ENCODE results near the gene CRIM1. TPM values are rescaled to one million over a fixed set of nuclear protein-coding genes. Genes with fewer than 3 reads are reported as not detected.

The CRIM1 gene
- total and polyA plus RNA-seq, 2 of the 8 experiments (the other 6 are each of a cell fraction or from before 2014, with no cell fraction given), result 9.4 to 28.4 TPM

GRCh38 chr2:36441065-36441625 is 85.6 kb downstream of the CRIM1 start:
- Histone ChIP-seq H3K4ac (replicated peaks; ENCODE audit: insufficient read length, low read depth, low read length) (no peak overlapping the region), H4K20me1 (replicated peaks in 1 of 2; ENCODE audit: control insufficient read depth in 1 of 2, insufficient read depth in 2 of 2, low read length in 2 of 2) (no peaks in the 10 kb centered on the region), H3K9me3 (ENCODE audit: insufficient read depth in 2 of 2, low read depth in 1 of 2, low read length in 1 of 2) (no peaks in the 10 kb centered on the region), H2BK15ac (ENCODE audit: low read length) (no peak overlapping the region), H3K4me3 (ENCODE audit: extremely low read depth in 1 of 4, insufficient read depth in 2 of 4, low read depth in 3 of 4, low read length in 4 of 4) (no peak overlapping the region), H3K79me1 (ENCODE audit: low read depth, low read length) (no peaks in the 10 kb centered on the region; the same call in 1 of the 2 replicates), H3K4me2 (ENCODE audit: insufficient read depth in 1 of 2, low read depth in 2 of 2, low read length in 2 of 2) (no peak overlapping the region), H4K8ac (ENCODE audit: extremely low read depth, insufficient read depth, low read length) (no peak overlapping the region), H3K23me2 (ENCODE audit: low read depth, low read length) (peaks cover 3% of the 10 kb centered on the region; the same call in 1 of the 2 replicates), H2BK20ac (ENCODE audit: low read length) (no peak overlapping the region), H3K27ac (ENCODE audit: low read depth, low read length) (no peak overlapping the region), H2BK5ac (ENCODE audit: low read depth, low read length) (no peak overlapping the region), H3K4me1 (replicated peaks in 1 of 4; ENCODE audit: control insufficient read depth in 3 of 4, insufficient read depth in 4 of 4, low read length in 3 of 4) (no peaks in the 10 kb centered on the region), H2BK120ac (replicated peaks; ENCODE audit: low read depth, low read length) (no peak overlapping the region), H2AFZ (ENCODE audit: low read length) (no peak overlapping the region), H3K18ac (ENCODE audit: extremely low read depth, low read length) (no peak overlapping the region), H4K91ac (replicated peaks; ENCODE audit: insufficient read length, low read length) (no peak overlapping the region), H2BK12ac (ENCODE audit: low read depth, low read length) (no peak overlapping the region), H3K9ac (replicated peaks in 1 of 4; ENCODE audit: extremely low read depth in 1 of 4, low read depth in 3 of 4, low read length in 3 of 4) (no peak overlapping the region), H3K56ac (replicated peaks; ENCODE audit: insufficient read length, low read depth, low read length) (no peak overlapping the region), H3K27me3 (replicated peaks in 1 of 4; ENCODE audit: control insufficient read depth in 3 of 4, extremely low read depth in 1 of 4, insufficient read depth in 3 of 4, low read length in 3 of 4) (no peaks in the 10 kb centered on the region), H3K36me3 (ENCODE audit: control insufficient read depth in 2 of 4, insufficient read depth in 4 of 4, low read length in 3 of 4) (peaks cover 5 to 34% (median 18%) of the 10 kb centered on the region in 4 experiments; a peak in 6 of 8 replicates), H2AK5ac (ENCODE audit: low read depth, low read length) (no peak overlapping the region), H3K79me2 (ENCODE audit: control insufficient read depth in 1 of 2, insufficient read depth in 2 of 2, low read length in 2 of 2) (peaks cover 0 to 19% of the 10 kb centered on the region in 2 experiments; a peak in 1 of 4 replicates), H3K14ac (ENCODE audit: insufficient read length) (no peak overlapping the region), H3K23ac (ENCODE audit: insufficient read length) (no peak overlapping the region), H4K5ac (ENCODE audit: insufficient read length, low read depth, low read length) (no peak overlapping the region)
- CTCF ChIA-PET (ENCODE audit: partially characterized antibody), result interaction anchor here (0.9 to 2.0 kb wide), 7 partner anchors 9 to 88 kb away, joined by 3 to 6 read pairs (median 3); no protein-coding TSS in a partner anchor
- FAIRE-seq, result no peak
- WGBS, 2 experiments (ENCODE audit: extremely low coverage in 1 of 2, insufficient coverage in 1 of 2, insufficient read length in 1 of 2, insufficient replicate concordance in 2 of 2, low coverage in 1 of 2, low lambda C conversion rate in 2 of 2, missing lambda C conversion rate in 1 of 2), result 87% methylated on average over 11 of the region's 13 CpGs; no CpG with 5 or more reads in 1 of the 2 experiments
- DNase-seq (ENCODE audit: low read depth in 1 of 2, low spot score in 2 of 2), result no peak
- POLR2A ChIA-PET (ENCODE audit: partially characterized antibody), result no interaction called here
- no peak for TF ChIP-seq CHD1 (IDR thresholded peaks at IDR 0.05; ENCODE audit: low read depth, low read length)
- TF ChIP-seq KDM5A (IDR thresholded peaks at IDR 0.05; ENCODE audit: low read length), result no peak
